Tibial nerve (tissue), 4 donors: Measurements from ENCODE around the gene COL4A2.

Experiments
- EP300 ChIP-seq, 2 donors: sonication (generic); formaldehyde crosslinking; IDR thresholded peaks; one replicate each; pipeline ENCODE4 v1.6.1; 2017; ENCODE audit warnings: antibody characterized with exemption in 2 of 2, mild to moderate bottlenecking in 1 of 2
- POLR2A ChIP-seq, 2 donors: fragments of 450-650 bp; IDR thresholded peaks; one replicate each; pipeline ENCODE4 v1.6.1; 2017; ENCODE audit warnings: antibody characterized with exemption in 2 of 2, mild to moderate bottlenecking in 2 of 2, moderate library complexity in 2 of 2
- TF ChIP-seq, protein P1 (sequence below), 5 experiments: fragments of 200-600 bp in 3 of 5; fragments of 450-650 bp in 2 of 5; sonication (generic) in 3 of 5; IDR thresholded peaks; one replicate each; pipeline ENCODE4 v1.5.1; 2016 to 2019; ENCODE audit warnings: antibody characterized with exemption in 5 of 5, mild to moderate bottlenecking in 3 of 5, moderate library complexity in 2 of 5

GRCh38 chr13:110289174-110289573, 17.9 kb upstream of the COL4A2 start:
- TF ChIP-seq POLR2A (IDR thresholded peaks at IDR 0.05) = no peak
- TF ChIP-seq, protein P1, sequence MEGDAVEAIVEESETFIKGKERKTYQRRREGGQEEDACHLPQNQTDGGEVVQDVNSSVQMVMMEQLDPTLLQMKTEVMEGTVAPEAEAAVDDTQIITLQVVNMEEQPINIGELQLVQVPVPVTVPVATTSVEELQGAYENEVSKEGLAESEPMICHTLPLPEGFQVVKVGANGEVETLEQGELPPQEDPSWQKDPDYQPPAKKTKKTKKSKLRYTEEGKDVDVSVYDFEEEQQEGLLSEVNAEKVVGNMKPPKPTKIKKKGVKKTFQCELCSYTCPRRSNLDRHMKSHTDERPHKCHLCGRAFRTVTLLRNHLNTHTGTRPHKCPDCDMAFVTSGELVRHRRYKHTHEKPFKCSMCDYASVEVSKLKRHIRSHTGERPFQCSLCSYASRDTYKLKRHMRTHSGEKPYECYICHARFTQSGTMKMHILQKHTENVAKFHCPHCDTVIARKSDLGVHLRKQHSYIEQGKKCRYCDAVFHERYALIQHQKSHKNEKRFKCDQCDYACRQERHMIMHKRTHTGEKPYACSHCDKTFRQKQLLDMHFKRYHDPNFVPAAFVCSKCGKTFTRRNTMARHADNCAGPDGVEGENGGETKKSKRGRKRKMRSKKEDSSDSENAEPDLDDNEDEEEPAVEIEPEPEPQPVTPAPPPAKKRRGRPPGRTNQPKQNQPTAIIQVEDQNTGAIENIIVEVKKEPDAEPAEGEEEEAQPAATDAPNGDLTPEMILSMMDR (IDR thresholded peaks at IDR 0.05) = no peak
- TF ChIP-seq EP300 (IDR thresholded peaks at IDR 0.05) = no peak
